ENCODE data around the gene SFXN4. TPM values are rescaled to one million over a fixed set of nuclear protein-coding genes. Genes with fewer than 3 reads are reported as not detected.

Gene SFXN4
- total and polyA plus RNA-seq, 2 donors from 2014 or later, result 21.9 to 59.7 TPM

GRCh38 chr10:119135513-119135881 lies 30.0 kb downstream of the SFXN4 start:
- H3K27ac ChIP-seq (ENCODE audit: low read depth in 2 of 2, low read length in 2 of 2), result no peak overlapping the region
- H3K9ac ChIP-seq (ENCODE audit: low read length in 3 of 3), result no peak overlapping the region
- H3K36me3 ChIP-seq (ENCODE audit: control insufficient read depth in 2 of 3, insufficient read depth in 3 of 3, low read length in 3 of 3), result peaks cover 4 to 11% (median 8%) of the 10 kb centered on the region in 3 donors
- intact Hi-C loops (cut with DNase I), result no loop called here
- no peaks in the 10 kb centered on the region for H3K9me3 ChIP-seq (ENCODE audit: control insufficient read depth in 2 of 3, insufficient read depth in 1 of 3, low read length in 3 of 3)
- no peak overlapping the region for H3K4me3 ChIP-seq (ENCODE audit: low read length in 3 of 3)
- no peak for DNase-seq
- no peaks in the 10 kb centered on the region for H3K27me3 ChIP-seq (ENCODE audit: control insufficient read depth, insufficient read depth, low read length)
- TF ChIP-seq, protein P1, sequence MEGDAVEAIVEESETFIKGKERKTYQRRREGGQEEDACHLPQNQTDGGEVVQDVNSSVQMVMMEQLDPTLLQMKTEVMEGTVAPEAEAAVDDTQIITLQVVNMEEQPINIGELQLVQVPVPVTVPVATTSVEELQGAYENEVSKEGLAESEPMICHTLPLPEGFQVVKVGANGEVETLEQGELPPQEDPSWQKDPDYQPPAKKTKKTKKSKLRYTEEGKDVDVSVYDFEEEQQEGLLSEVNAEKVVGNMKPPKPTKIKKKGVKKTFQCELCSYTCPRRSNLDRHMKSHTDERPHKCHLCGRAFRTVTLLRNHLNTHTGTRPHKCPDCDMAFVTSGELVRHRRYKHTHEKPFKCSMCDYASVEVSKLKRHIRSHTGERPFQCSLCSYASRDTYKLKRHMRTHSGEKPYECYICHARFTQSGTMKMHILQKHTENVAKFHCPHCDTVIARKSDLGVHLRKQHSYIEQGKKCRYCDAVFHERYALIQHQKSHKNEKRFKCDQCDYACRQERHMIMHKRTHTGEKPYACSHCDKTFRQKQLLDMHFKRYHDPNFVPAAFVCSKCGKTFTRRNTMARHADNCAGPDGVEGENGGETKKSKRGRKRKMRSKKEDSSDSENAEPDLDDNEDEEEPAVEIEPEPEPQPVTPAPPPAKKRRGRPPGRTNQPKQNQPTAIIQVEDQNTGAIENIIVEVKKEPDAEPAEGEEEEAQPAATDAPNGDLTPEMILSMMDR (IDR thresholded peaks at IDR 0.05; ENCODE audit: borderline replicate concordance, extremely low read depth, insufficient read depth), result no peak
- H3K4me1 ChIP-seq (ENCODE audit: control insufficient read depth in 2 of 3, insufficient read depth in 2 of 3, low read depth in 1 of 3, low read length in 3 of 3), result peaks cover 0 to 2% (median 0%) of the 10 kb centered on the region in 3 donors
- FAIRE-seq, result no peak

DNA sequence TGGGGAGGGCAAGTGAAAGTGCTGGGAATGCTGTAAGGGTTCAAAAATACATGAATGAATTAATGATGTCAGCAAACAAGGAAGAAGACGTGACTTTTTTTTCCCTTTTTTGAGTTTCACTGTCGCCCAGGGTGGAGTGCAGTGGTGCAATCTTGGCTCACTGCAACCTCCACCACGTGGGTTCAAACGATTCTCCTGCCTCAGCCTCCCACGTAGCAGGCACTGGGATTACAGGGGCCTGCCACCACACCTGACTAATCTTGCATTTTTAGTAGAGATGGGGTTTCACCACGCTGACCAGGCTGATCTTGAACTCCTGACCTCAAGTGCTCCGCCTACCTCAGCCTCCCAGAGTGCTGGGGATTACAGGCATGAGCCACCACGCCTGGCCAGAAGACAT lies 31.6 kb downstream of the SFXN4 start:
- no peak overlapping the region for H3K27ac ChIP-seq (ENCODE audit: low read depth in 2 of 2, low read length in 2 of 2)

DNA sequence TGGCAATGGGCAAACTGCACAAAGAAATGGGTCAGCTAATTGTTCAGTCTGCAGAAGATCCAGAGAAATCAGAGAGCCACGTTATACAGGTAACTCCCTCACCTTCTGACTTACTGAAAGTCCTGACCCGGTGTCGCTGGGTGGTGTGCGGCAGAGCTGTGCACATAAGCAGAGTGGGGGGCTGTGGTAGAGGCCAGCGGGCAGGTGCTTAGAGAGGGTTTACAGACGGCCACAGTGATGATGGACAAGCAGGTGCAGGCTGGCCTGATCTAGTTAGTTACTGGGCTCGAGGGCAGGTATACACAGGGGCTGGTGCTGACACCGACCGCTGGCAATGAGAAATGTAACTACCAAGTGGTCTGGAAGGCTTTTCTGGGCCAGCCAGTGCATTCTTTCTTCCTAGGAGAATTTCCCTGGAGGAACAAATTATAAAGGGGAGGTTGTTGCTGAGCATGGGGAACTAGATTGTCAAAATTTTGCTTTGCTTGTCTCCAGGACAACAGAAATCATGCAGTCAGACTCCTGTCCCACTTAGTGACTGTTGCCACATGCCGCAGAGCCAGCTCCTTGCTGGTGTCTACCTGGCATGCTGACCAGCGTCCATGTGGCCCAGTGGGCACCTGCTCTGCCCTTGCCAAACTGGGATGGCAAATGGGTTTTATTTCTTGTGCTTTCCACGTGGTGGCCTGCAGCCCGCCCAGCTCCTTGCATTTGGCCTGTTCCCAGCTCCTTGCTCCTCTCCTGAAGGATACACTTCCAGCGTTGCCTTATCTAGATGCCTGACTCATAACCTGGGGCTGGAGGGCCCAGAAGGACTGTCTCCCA lies 32.8 kb downstream of the SFXN4 start:
- intact Hi-C loops (cut with DNase I), result no loop called here
- TF ChIP-seq, protein P1 (IDR thresholded peaks at IDR 0.05; ENCODE audit: borderline replicate concordance, extremely low read depth, insufficient read depth), result no peak
- Histone ChIP-seq H3K27ac (ENCODE audit: low read depth in 2 of 2, low read length in 2 of 2) (no peak overlapping the region), H3K9ac (ENCODE audit: low read length in 3 of 3) (no peak overlapping the region), H3K9me3 (ENCODE audit: control insufficient read depth in 2 of 3, insufficient read depth in 1 of 3, low read length in 3 of 3) (no peaks in the 10 kb centered on the region), H3K4me3 (ENCODE audit: low read length in 3 of 3) (no peak overlapping the region), H3K36me3 (ENCODE audit: control insufficient read depth in 2 of 3, insufficient read depth in 3 of 3, low read length in 3 of 3) (peaks cover 8 to 22% (median 14%) of the 10 kb centered on the region in 3 donors), H3K4me1 (ENCODE audit: control insufficient read depth in 2 of 3, insufficient read depth in 2 of 3, low read depth in 1 of 3, low read length in 3 of 3) (no peaks in the 10 kb centered on the region), H3K27me3 (ENCODE audit: control insufficient read depth, insufficient read depth, low read length) (no peaks in the 10 kb centered on the region)
- no peak for FAIRE-seq
- no peak for DNase-seq

More for the DNA sequence above, 31.6 kb downstream of the SFXN4 start:
- Histone ChIP-seq H3K36me3 (ENCODE audit: control insufficient read depth in 2 of 3, insufficient read depth in 3 of 3, low read length in 3 of 3) (peaks cover 8 to 18% (median 14%) of the 10 kb centered on the region in 3 donors), H3K9ac (ENCODE audit: low read length in 3 of 3) (no peak overlapping the region), H3K4me1 (ENCODE audit: control insufficient read depth in 2 of 3, insufficient read depth in 2 of 3, low read depth in 1 of 3, low read length in 3 of 3) (no peaks in the 10 kb centered on the region), H3K4me3 (ENCODE audit: low read length in 3 of 3) (no peak overlapping the region), H3K27me3 (ENCODE audit: control insufficient read depth, insufficient read depth, low read length) (no peaks in the 10 kb centered on the region), H3K9me3 (ENCODE audit: control insufficient read depth in 2 of 3, insufficient read depth in 1 of 3, low read length in 3 of 3) (no peaks in the 10 kb centered on the region)
- DNase-seq, result no peak
- FAIRE-seq, result no peak
- intact Hi-C loops (cut with DNase I), result no loop called here
- TF ChIP-seq, protein P1 (IDR thresholded peaks at IDR 0.05; ENCODE audit: borderline replicate concordance, extremely low read depth, insufficient read depth), result no peak
